Stimulated activated CD8-positive, alpha-beta memory T cell treated with anti-CD3 and anti-CD28 coated beads, Interleukin-12 subunit alpha, Interleukin-12 subunit beta, amount 100 ng/mL, for 24 hours (primary cell): Measurements from ENCODE around the gene C12orf60.
"Not testable (repeated sequence)": the region's sequence is repeated elsewhere in the genome, so short reads cannot be mapped to it uniquely, and the experiment has no call there.

ENCODE experiments used
- DNase-seq: peaks from one replicate; pipeline ENCODE4 v3.0.0-alpha.2; 2020; ENCODE audit errors: extremely low read depth

The C12orf60 gene

GRCh38 chr12:14803011-14803829, at the start of gene C12orf60, which contains the start of gene WBP11:
Gene C12orf60, plus strand, starts transcription at chr12:14803670. Its CDS starts 19,266 bp downstream, at chr12:14822936.
Gene WBP11, minus strand, starts transcription at chr12:14803478. Its CDS starts 2,095 bp downstream, at chr12:14801383.
- peak; percentile 67 for DNase-seq

GRCh38 chr12:14756334-14757143, 46.9 kb upstream of the C12orf60 start:
- DNase-seq, result no peak

- not testable (repeated sequence) for DNase-seq
Measured at GRCh38 chr12:14759711-14760280, 43.7 kb upstream of the C12orf60 start.

- DNase-seq, result no peak
Measured at GRCh38 chr12:14765398-14765797, 38.1 kb upstream of the C12orf60 start.

GRCh38 chr12:14766020-14766419, 37.5 kb upstream of the C12orf60 start:
- not testable (repeated sequence) for DNase-seq

- no peak for DNase-seq
Measured at GRCh38 chr12:14766649-14767215, 36.7 kb upstream of the C12orf60 start.

GRCh38 chr12:14767617-14768016, 35.9 kb upstream of the C12orf60 start:
- DNase-seq, result no peak

GRCh38 chr12:14768823-14769405, 34.6 kb upstream of the C12orf60 start:
- DNase-seq, result no peak

GRCh38 chr12:14769466-14769968, 34.0 kb upstream of the C12orf60 start:
- no peak for DNase-seq

GRCh38 chr12:14769969-14770495, 33.4 kb upstream of the C12orf60 start:
- peak; percentile 70 for DNase-seq

GRCh38 chr12:14770496-14771461, 32.7 kb upstream of the C12orf60 start:
- peak; percentile 77 for DNase-seq

- DNase-seq, result no peak
Measured at GRCh38 chr12:14771651-14772137, 31.8 kb upstream of the C12orf60 start.

GRCh38 chr12:14772946-14773345, 30.5 kb upstream of the C12orf60 start:
- DNase-seq, result no peak

- no peak for DNase-seq
Measured at GRCh38 chr12:14773685-14774073, 29.8 kb upstream of the C12orf60 start.

GRCh38 chr12:14774074-14774905, 29.2 kb upstream of the C12orf60 start:
- peak; percentile 79 for DNase-seq

GRCh38 chr12:14774906-14775635, 28.4 kb upstream of the C12orf60 start:
- no peak for DNase-seq

GRCh38 chr12:14775636-14775980, 27.9 kb upstream of the C12orf60 start:
- DNase-seq, result no peak

- DNase-seq, result no peak
Measured at GRCh38 chr12:14776236-14776961, 27.1 kb upstream of the C12orf60 start.
